Stimulated activated CD8-positive, alpha-beta memory T cell treated with anti-CD3 and anti-CD28 coated beads, Interleukin-4, amount 100 ng/mL, for 4 hours (primary cell): Measurements from ENCODE around the gene GRK3.

Source experiments
- DNase-seq, 2 donors: peaks; one replicate each; pipeline ENCODE4 v3.0.0-alpha.2; 2020; ENCODE audit warnings: low read depth in 2 of 2, low spot score in 1 of 2

GRK3 gene

GRCh38 chr22:25658633-25659032 is 94.2 kb downstream of the GRK3 start:
- DNase-seq: no peak

DNA sequence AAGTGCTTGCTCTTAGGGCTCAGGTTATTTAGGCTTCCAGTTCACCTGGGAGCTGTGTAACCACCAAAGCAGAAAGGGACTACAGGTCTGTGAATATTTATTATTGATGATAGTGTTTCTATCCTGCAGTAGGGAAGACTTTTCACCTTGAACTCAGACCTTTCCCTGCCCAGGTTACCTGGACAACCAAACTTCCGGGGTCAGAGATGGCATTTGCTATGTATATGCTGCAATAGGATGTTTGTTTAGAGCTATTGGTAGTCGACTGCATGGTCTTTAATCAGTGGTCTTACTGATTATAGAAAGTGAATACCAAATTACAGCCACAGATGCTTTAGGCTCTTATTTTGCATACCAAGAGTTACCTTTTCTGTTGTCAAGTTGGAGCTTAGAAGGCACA is 94.9 kb downstream of the GRK3 start:
- DNase-seq: no peak

DNA sequence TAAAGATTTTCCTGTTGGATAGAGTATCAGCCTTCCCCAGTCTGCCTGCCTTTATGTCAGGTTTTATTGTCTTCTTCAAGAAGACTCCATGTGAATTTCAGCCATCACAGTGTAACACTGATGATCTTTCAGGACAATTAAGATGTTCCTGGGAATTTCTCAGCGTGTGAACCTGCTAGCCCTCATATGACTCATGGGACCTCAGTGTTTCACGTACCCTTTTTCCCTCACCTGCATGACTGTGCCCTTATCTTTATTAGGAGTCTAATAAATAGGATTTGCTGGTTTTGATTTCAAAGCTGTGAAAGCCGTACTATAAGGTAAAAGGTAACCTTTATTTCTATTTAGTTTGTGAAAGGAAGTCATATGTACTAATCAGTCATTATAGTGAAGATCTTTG is 95.9 kb downstream of the GRK3 start:
- DNase-seq: no peak

GRCh38 chr22:25661073-25661472 is 96.6 kb downstream of the GRK3 start:
- DNase-seq: no peak

DNA sequence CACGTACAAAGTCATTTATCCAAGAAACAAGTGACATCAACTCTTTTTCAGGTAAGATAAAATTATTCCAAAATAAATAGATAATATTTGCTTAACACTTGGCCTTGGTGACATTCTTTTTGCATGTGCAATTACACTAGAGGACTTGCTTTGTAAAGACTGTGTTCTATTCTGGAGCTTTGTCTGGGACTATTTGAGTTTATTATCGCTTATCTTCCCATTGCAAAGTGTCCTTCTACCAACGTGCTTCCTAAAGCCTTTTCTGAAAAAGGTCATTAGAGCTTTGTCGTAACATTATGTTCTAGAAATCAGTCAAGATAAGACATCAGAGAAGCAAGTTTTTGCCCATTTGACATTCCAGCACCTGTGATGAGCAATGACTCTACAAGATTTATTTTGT is 99.2 kb downstream of the GRK3 start:
- no peak for DNase-seq

GRCh38 chr22:25666308-25666707 is 101.8 kb downstream of the GRK3 start:
- DNase-seq: no peak

DNA sequence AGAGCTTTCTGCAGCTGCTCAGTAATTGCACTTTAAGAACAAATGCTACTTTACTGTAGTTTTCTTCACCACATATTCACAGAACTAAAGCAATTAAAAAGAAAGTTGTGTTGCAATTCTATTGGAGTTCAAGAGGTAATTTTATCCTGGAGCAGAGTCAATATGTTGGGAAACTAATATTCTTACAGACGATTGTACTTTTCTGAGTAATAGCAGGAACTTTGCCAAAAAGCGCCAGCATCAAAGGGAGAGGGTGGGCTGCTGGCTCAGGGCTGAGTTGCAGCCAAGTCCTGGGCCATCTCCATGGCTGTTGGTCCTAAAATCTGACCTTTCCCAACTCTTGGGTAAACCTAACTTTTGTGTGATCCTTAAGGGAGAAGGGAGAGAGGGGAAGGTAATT is 104.0 kb downstream of the GRK3 start:
- DNase-seq: no peak

DNA sequence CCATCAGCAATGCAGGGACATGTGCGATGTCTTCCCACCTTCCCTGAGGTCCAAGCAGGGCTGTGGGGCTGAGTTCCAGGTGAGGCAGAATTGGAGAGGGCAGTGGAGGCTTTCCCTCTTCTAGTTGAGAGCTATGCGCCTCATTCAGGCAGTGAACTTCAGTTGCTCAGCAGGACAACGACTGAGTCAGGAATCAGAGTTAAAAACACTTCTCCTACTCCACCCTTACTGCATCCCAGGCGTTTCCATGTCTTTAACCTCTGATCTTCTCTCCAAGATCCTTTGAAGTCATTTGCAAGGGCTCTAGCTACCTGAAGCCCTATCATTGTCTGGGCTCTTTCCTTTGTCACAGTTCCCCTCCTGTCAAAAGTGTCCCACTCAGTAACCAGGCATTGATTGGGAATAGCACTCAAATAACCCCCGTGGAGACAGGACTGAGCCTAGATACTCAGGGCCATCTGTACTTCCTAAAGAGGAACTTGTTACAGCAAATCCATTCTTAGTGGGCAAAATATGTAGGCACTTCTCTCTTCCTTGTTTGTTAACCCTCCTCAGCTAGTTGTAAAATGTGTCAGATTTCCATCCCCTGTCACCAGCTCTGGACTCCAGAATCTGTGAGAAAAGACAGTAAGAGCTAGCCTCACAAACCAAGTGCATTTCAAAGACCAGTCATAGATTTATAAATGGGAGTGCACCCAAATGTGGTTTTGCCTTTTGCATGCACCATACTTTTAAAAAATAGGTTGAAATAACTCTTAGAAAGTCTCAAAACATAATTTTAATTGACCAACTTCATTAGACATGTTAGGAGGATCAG is 105.0 kb downstream of the GRK3 start:
- DNase-seq: no peak

DNA sequence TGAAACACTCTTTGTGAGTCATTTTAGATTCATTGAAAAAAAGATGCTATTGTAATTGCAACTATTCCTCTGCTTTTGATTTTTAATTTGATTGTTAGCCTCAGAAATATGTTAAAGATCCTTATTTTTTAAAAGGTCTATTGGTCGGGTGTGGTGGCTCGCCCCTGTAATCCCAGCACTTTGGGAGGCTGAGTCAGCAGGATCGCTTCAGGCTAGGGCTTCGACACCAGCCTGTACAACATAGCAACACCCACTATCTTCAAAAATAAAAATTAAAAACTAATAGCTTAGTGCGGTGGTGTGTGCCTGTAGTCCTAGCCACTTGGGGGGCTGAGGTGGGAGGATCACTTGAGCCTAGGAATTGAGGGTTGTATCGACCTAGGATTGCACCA is 105.6 kb downstream of the GRK3 start:
- DNase-seq: no peak

DNA sequence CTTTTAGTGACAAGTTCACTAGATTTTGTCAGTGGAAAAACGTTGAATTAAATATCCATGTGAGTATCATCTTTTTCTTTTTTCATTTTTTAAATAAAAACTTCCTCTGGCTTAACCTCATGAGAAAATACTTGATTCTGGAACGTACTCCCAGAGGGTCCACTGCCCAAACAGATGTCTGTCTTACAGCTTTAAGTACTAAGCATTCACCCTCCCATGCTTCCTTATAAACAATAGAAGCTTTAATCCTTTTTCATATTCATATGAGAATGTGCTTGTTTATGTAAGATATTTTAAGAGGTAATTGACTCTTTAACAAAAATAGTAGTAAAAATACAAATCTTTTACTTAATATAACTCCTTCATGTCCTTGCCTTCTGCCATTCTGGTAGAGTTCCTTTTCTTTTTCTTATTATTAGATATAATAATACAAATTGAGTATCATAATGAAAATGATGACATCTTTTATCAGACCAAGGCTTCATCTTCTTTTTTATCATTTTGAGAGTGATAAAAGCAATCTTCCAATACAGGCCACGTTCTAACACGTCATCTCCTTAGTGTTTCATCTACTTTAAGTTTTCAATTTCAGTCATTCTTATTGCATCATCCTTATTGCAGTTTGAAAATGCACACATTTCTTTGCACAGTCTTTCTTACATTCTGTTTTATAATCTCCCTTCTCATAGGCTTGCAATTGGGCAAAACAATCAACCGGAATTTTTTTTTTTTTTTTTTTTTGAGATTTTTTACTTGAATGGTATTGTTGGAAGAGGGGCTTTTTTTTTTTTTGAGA is 108.0 kb downstream of the GRK3 start:
- DNase-seq: no peak

DNA sequence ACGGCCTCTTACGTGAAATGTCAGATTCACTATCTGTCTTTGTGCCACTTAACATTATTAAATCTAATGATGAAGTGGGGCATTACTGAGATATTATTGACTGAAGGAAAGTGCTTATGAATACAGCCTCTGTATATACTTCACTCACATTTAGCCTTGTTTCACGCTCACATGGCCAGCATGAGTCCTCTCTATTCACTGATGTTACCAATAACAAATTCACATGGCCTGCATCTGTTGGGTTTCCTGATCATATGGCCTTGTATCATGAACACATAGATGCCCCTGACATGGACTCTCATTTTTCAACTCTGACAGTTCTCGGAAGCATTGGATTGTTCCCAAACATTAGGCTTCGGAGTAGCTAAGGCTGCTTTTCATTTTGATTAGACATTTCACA is 109.2 kb downstream of the GRK3 start:
- no peak for DNase-seq

GRCh38 chr22:25677631-25678030 is 113.2 kb downstream of the GRK3 start:
- DNase-seq: no peak

GRCh38 chr22:25680051-25680450 is 115.6 kb downstream of the GRK3 start:
- DNase-seq: no peak

DNA sequence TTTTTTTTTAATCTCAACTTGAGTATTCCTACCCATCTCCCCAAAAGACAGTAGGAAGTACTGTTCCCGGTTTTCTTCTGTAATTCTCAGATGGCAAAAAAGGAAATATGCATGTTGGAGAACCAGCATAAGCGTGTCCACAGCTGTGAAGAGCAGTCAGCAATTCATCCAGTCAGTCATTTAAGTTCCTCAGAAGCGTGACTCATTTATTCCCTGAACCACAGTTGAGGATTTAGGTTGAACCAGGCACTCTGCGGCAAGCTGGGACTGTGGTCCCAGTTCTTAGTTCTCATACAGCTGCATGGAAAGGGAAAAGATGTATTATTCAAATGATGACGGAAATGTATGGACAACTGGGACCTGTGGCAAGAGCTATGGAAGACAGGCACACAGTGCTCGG is 116.5 kb downstream of the GRK3 start:
- no peak for DNase-seq

DNA sequence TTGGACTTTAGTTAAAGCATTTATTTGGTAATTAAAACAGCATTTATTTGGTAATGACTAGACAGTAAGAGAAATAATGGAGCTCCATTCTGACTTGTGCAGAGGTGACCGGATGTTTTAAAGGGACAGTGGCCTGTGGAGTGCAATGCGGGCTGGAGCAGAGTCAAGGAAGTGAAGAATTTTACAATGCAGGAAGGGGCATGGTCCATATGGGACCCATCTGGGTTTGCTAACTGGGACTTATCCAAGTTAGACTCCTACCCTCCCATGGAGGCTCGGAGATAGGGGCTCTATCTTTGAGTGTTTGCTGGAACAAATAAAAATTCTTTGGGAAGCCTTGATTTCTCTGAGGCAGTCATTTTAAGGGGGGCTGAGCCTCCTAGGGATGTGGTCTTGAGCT is 117.6 kb downstream of the GRK3 start:
- no peak for DNase-seq

- no peak for DNase-seq
Observed at GRCh38 chr22:25688627-25689026, 124.2 kb downstream of the GRK3 start.

DNA sequence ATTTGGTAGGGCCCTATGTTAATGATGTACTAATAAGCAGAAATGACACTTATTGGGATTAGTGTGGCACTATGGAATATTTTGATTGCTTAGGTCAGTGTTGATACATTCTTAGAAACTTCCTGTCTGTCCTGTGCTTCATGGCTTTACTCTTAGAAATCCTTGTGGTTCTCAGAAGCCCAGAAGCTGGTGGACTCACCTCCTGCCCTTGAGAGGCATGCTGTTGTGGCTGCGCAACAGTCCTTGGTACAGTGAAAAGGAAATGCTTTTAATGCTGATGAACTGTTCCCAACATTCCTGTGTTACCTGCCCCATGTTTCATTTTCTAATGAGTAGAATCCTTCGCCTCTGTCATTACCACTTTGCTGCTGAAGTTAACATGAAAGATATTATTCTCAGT is 125.2 kb downstream of the GRK3 start:
- no peak for DNase-seq

GRCh38 chr22:25690798-25691197 is 126.3 kb downstream of the GRK3 start:
- no peak for DNase-seq

GRCh38 chr22:25692397-25693267 is 128.2 kb downstream of the GRK3 start:
- DNase-seq: no peak

GRCh38 chr22:25693268-25693565 is 128.7 kb downstream of the GRK3 start:
- no peak for DNase-seq

GRCh38 chr22:25694196-25694907 is 129.9 kb downstream of the GRK3 start:
- no peak for DNase-seq
